NCI-H1417 (cell line): Measurements from ENCODE around the gene CRYAA.
"Not testable (repeated sequence)": the region's sequence is repeated elsewhere in the genome, so short reads cannot be mapped to it uniquely, and the experiment has no call there.

Experiments
- DNase-seq, 3 experiments: peaks; one replicate each; lab custom pipeline; 2025; lab: John Stamatoyannopoulos, UW

The CRYAA gene

GRCh38 chr21:43168708-43169107 lies at the start of gene CRYAA:
Gene CRYAA (plus strand): TSS chr21:43169008. CDS start chr21:43169100, 92 bp downstream.
- DNase-seq = not testable (repeated sequence)

GRCh38 chr21:43130094-43130493 lies 38.7 kb upstream of the CRYAA start:
- not testable (repeated sequence) for DNase-seq

- DNase-seq = not testable (repeated sequence)
Measured at GRCh38 chr21:43134520-43134919, 34.3 kb upstream of the CRYAA start.

GRCh38 chr21:43138944-43139343 lies 29.9 kb upstream of the CRYAA start:
- DNase-seq = not testable (repeated sequence)

GRCh38 chr21:43141407-43141806 lies 27.4 kb upstream of the CRYAA start:
- not testable (repeated sequence) for DNase-seq

GRCh38 chr21:43146637-43147036 lies 22.2 kb upstream of the CRYAA start:
- DNase-seq = not testable (repeated sequence)

- not testable (repeated sequence) for DNase-seq
Measured at GRCh38 chr21:43147999-43148398, 20.8 kb upstream of the CRYAA start.

GRCh38 chr21:43149344-43149743 lies 19.5 kb upstream of the CRYAA start:
- not testable (repeated sequence) for DNase-seq

- DNase-seq = not testable (repeated sequence)
Measured at GRCh38 chr21:43153601-43154000, 15.2 kb upstream of the CRYAA start.

- DNase-seq = not testable (repeated sequence)
Measured at GRCh38 chr21:43159279-43160175, 9.3 kb upstream of the CRYAA start.

- DNase-seq = not testable (repeated sequence)
Measured at GRCh38 chr21:43161826-43162707, 6.7 kb upstream of the CRYAA start.

- not testable (repeated sequence) for DNase-seq
Measured at GRCh38 chr21:43162708-43163205, 6.1 kb upstream of the CRYAA start.

- not testable (repeated sequence) for DNase-seq
Measured at GRCh38 chr21:43164823-43165222, 4.0 kb upstream of the CRYAA start.

- not testable (repeated sequence) for DNase-seq
Measured at GRCh38 chr21:43165734-43166133, 3.1 kb upstream of the CRYAA start.

GRCh38 chr21:43169230-43169886 lies 550 bp downstream of the CRYAA start:
- DNase-seq = not testable (repeated sequence)

- not testable (repeated sequence) for DNase-seq
Measured at GRCh38 chr21:43169891-43170290, 1.1 kb downstream of the CRYAA start.

- not testable (repeated sequence) for DNase-seq
Measured at GRCh38 chr21:43172812-43173211, 4.0 kb downstream of the CRYAA start.

- peak in 1 of 3 experiments; percentile 36 for DNase-seq
Measured at GRCh38 chr21:43173438-43173837, 4.6 kb downstream of the CRYAA start.

GRCh38 chr21:43173930-43174329 lies 5.1 kb downstream of the CRYAA start:
- not testable (repeated sequence) for DNase-seq

GRCh38 chr21:43174998-43175397 lies 6.2 kb downstream of the CRYAA start:
- not testable (repeated sequence) for DNase-seq

GRCh38 chr21:43176621-43177020 lies 7.8 kb downstream of the CRYAA start:
- DNase-seq = not testable (repeated sequence)
